ENCODE results near the gene TEKTIP1.
"Not testable (repeated sequence)": the region's sequence is repeated elsewhere in the genome, so short reads cannot be mapped to it uniquely, and the experiment has no call there.

The TEKTIP1 gene

DNA sequence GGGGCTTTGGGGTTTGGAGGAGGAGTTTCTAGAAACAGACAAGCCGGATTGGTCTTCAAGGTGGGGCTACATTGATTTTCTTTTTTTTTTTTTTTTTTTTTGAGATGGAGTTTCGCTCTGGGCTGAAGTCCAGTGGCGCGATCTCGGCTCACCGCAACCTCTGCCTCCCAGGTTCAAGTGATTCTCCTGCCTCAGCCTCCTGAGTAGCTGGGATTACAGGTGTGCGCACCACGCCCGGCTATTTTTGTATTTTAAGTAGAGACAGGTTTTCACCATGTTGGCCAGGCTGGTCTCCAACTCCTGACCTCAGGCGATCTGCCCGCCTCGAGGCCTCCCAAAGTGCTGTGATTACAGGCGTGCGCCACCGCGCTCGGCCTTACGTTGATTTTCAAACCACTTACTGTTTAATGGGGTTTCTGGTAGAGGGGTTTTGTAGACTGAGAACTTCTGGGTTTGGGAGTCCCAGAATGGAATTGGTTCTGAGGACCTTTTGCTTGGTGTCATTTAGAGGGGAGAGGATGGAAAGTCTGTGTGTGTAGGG, 30.8 kb upstream of the TEKTIP1 start:
- DNase-seq = not testable (repeated sequence)

DNA sequence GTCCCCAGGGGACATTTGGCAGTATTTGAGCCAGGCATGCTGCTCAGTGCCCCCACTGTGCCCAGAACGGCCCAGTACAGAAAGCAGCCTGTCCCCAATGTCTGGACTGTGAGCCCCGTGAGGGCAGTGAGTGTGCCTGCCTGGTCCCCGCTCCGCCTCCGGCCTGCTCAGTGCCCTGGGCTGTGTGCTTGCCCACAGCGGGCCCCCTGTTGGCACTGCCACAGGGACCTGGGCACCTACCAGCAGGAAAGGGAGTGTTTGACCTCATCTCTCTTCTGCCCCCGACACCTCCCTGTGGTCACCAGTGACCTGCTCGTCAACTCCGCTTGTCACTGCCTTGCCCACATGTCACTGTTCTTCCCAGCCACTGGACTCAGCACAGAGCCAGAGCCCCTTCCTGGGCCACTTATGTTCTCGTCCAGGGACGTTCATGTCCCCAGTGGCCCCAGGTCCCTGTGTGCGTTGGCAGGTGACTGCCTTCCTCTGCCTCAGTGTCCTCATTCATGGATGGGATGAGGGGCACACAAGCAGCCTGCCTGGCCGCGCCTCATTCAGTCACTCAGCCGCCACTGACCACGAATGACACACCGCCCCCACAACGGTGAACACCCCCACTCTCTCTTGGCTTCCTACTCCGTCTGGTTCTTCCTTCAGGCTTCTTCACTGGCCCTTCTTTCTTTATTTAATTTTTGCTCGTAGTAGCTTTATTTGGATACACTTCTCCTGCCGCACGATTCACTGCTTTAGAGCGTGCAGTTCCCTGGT, 30.0 kb upstream of the TEKTIP1 start:
- no peak for DNase-seq

DNA sequence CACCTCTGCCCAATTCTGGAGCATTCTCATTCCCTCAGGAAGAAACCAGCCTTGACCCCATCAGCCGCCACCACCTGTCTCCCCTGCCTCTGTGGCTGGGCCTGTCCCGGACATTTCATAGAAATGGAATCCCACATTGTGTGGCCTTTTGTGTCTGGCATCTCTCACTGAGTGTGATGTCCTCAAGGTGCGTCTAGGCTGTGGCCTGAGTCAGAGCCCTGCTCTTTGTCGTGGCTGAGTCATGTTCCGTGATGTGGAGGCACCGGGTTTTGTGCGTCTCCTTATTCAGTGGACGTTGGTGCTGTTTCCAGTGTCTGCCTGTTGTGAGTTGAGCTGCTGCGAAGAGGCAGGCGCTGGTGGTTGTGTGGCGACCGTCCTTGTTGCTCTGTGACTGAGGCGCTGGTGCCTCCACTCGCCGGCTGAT, 29.4 kb upstream of the TEKTIP1 start:
- DNase-seq = no peak

DNA sequence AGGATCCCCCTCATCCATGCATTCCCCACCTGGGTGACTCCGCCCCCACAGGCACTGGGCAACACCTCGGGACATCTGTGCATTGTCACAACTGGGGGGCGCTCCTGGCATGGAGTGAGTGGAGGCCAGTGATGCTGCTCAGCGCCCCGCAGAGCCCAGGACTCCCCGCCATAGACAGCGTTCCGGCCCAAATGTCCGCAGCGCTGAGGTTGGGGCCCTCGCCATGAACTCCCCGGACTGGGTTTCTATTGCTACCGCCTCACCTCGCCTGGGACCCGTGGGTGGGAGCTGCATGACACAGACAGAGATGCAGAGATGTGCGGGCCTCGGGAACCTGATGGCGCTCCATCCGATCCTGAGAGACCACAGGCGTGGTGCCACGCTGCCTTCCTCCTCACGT, 28.2 kb upstream of the TEKTIP1 start:
- no peak for DNase-seq

DNA sequence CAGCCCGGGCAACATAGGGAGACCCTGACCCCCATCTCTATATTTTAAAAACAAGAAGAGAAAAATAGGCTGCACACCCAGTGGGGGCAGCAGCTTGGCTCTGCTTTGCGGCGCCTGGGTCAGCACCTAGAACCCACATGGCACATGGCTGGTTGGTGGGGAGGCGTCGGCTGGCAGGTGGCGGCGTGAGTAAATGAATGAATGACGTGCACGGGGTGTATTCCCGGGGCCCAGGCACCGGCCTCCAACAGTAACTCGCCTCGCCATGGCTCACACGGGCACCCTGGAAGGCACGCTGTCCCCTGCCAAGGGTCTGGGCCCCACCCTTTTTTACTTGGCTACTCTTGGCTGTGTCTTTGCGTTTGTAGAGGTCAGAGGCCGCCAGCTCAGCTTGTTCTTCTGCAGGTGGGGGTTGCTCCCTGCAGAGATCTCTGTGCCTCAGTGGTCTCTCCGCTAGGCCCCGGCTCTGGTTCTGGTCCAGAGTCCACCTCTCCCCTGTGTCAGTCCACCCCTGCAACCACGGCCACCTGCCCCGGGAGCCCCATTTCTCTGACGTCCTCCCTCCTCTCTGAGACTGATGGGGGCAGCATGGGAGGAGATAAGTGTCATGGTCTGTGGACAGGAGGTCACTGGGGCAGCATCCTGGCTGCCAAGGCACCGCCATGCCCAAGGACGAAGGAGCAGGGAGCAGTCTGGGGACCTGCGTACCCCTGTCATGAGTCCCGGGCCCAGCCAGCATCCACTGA, 27.3 kb upstream of the TEKTIP1 start:
- no peak for DNase-seq

DNA sequence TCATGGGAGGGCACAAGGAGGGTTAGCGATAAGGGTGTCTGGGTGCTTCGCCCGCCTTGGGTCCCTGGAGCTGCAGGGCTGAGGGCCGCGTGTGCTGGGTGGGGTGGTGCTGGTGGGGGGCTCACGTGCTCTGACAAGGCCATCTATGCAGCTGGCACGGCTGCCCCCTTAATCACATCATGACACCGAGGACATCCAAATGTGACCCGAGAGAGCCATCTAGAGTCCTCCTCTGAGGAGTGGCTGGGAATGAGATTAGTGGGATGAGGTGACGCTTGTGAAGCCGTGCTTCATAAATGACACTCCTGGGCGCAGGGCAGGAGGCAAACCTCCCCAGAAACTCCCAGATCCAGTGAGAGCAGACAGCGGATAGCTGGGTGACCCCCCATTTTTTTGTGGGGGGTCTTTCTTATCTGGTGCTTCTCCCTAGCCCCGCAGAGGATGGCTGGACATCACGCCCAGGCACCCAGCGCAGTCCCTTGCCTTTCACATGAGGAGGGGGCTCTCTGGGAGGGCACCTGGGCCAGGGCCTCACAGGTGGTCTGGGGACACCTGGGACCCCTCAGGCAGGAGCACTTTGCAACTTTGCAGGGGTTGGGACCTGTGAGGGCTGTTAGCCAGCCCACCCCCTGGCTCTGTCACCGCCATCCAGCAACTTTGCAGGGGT, 26.3 kb upstream of the TEKTIP1 start:
- DNase-seq = no peak

DNA sequence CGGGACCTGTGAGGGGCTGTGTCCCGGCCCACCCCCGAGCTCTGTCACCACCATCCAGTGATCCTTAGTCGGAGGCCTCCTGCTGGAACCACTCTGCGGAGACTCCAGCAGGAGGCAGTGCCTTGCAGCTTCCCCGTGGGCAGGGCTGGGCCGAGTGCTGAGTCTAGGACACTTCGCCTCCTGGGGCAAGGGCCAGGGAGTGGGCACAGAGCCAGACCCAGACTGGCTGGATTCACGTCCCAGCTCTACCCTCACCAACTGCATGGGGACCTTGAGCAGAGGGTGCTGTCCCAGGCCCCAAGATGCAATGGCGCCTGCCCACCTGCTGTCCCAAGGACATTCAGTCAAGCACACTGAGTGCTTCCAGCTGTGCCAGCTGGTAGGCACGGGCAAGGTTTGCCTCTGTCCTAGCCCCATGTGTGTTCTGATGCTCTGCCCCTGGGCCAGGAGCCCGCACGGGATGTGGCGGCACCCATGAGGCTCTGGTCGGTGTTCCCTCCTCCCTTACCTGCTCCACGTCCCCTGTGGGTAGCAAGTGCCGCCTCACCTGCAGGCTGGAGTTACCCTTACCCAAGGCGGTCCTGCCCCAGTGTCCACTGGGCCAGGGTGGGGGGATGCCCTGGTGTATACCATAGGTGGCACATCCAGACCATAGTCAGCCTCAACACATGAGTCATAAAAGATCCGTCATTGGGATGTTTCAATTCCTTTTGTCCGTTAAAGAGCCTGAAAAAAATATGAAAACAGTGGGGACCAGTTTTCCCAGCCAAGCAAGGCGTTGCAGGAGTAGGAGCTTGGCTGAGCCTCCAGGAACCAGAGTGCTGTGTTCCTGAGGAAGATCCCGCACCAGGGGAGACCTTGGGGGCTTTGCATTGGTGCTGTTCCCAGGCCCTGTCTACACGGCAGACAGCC, 25.5 kb upstream of the TEKTIP1 start:
- no peak for DNase-seq

DNA sequence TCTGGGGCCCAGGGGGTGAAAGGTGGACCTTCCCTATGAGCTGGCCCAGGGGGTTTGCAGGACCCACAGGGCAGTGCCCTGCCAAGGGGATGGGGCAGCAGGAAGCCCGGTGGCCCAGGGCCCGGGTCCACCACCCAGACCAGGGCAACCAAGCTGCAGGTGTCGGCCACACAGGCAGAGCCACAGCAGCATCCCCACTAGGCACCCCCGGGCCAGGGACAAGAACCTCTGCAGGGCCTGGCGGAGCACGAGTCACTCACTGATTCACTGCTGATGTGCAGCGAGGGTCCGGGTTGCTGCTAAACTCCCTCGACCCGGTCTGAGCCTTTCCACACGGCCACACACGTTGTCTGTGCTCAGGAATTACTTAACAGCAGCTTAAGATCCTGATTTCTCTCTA, 24.0 kb upstream of the TEKTIP1 start:
- no peak for DNase-seq

DNA sequence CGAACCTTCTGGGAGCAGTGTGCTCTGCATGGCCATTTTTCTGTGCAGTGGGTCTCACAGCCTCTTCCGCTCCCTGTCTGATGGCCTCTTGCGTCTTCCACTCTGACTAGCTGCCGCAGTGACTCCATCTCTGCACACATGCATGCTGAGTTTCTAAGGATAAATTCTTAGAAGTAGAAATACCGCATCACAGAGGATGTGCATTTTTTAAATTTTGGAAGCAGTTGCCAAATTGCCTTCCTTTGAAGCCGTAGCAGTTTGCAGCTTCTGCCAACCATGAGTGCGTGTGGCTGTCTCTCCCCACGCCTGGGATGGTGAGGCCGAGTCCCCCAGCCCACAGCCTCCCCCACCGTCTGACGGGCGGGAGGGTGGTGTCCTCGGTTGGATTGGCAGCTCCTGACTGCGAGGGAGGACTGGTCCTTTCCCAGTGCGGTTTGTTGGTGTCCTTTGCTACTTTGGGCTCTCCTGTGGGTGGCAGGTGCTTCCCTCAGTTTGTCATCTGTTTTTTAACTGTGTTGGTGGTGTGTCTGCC, 23.0 kb upstream of the TEKTIP1 start:
- no peak for DNase-seq

DNA sequence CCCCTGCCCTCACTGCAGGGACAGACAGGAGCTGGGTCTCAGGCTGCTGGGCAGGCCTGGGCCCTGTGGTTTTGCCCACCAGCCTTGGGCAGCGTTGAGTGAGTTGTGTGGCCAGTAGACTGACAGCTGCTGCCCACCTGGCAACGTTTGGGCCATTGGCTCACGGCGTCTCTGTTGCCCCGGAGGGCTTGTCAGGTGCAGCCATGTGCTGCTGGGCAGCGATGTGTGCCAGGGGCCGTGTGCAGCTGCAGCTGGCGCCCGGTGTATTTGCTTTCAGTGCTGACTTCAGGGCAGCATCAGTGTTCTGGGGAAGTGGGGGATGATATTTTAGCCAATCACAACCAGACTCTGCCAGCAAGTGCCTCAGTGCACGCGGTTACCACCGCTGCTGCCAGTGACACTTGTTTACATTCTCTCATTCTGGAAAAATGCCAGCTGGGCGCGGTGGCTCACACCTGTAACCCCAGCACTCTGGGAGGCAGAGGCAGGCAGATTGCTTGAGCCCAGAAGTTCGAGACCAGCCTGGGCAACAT, 22.2 kb upstream of the TEKTIP1 start:
- DNase-seq = peak; percentile 51

DNA sequence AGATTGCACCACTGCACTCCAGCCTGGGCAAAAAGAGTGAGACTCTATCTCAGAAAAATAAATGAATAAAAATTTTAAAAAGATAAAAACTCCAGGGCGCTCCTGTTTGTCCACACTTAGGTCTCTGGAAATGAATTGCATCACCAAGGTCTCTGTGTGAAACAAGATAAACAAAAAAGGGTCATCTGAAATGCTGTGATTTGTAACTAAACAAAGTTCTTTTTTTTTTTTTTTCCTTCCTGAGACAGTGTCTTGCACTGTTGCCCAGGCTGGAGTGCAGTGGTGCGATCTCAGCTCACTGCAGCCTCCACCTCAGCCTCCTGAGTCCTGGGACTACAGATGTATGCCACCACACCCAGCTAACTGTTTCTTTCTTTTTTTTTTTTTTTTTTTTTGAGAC, 21.3 kb upstream of the TEKTIP1 start:
- no peak for DNase-seq

DNA sequence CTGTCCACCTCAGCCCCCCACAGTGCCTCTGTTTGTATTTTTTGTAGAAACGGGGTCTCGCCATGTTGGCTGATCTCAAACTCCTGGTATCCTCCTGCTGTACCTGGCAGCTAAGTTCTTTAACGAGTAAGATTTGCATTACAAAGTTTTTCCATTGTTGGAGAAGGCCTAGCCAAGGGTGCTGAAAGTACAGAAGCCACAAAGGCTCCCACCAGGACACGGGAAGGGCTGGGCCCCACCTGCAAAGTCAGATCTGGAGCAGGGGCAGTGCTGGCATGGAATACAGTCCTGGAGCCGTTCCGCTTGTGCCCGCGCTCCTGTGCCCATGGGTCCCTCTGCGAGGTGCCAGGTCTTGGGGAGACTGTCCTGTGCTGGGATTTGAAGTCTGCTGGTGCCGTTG, 20.7 kb upstream of the TEKTIP1 start:
- no peak for DNase-seq

DNA sequence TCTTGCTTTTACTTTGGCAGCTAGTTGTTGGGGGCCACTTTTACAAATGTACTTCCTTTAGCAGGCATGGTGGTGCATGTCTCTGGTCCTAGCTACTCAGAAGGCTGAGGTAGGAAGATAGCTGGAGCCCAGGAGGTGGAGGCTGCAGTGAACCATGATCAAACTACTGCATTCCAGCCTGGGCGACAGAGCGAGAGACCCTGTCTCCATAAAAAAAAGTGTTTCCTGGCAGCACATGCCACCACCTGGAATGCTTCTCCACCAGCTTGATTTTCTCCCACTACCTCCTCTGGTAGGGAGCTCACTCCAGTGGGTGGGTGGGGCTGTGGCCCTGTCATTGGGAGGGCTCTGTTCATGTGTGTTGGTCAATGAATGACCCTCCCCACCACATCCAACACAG, 20.3 kb upstream of the TEKTIP1 start:
- no peak for DNase-seq

DNA sequence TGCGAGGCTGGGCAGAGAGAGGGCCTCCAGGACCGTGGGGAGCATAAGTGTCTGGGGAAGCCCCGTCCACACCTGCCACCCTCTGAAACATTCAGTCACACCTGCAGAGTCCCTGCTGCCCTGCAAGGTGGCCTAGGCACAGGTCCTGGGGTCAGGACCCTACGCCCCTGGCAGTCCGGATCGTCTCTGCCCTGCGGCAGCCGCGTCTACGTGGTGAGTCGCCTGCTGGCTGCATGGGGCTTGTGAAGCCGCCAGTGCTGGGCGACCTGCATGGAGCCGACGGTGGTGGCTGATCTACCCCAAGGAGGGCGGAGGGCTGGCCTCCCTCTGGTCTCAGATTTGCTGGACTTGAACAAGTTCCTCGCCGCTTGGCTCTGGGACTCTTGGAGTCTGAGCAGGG, 19.8 kb upstream of the TEKTIP1 start:
- DNase-seq = no peak

DNA sequence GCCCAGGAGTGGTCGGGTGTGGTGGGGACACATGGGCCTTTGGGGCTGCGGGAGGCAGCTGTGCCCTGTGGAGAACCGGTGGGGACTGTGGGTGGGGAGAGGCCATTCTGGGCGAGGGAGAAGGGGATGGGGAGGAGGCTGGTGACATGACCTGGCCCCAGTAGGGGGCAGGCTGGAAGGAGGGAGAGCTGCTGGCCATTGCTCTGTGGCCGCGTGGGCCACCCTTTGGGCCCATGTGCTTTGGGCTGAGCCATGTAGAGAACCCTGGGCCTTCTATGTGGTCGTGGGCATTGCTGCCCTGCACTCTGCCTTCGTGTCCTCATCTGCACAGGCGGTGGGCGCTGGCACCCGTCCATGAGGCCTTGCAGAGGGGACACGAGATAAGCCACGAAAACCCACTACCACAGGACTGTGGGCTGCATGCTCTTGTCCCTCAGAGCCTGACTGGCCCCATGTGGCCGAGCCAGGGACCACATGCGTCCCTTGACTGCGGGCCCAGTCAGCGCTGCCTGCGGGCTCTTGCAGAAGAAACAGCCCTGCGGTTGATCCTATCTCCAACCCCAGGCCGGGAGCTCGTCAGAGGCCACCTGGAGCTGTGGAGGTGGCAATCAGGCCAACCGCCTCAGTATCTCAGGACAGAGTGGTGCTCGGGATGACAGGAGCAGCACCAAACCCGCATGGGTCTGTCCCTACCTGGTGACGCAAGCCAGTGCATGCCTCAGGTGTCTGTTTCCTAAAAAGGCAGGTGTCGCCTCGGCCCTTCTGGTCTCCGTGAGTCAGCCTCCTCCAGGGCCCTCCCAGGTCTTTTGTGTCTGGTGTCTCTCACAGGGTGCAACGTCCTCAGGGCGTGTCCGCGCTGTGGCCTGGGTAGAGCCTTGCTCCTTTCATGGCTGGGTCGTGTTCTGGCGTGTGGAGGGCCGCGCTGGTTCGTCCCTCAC, 18.5 kb upstream of the TEKTIP1 start:
- DNase-seq = no peak

DNA sequence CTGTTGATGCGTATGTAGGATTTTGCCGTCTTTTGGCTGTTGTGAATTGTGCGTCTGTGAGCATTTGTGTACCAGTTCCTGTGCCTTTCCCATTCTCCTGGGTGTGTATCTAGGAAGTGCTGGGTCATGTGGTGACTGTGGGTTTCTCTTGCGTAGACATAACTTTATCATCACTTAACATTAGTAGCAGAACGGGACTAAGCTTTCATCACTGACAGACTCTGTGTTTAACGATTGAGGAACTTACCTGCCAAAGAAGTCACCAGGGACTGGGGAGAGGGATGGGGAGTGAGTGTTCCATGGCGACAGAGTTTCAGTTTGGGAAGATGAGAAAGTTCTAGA, 17.9 kb upstream of the TEKTIP1 start:
- DNase-seq = no peak

DNA sequence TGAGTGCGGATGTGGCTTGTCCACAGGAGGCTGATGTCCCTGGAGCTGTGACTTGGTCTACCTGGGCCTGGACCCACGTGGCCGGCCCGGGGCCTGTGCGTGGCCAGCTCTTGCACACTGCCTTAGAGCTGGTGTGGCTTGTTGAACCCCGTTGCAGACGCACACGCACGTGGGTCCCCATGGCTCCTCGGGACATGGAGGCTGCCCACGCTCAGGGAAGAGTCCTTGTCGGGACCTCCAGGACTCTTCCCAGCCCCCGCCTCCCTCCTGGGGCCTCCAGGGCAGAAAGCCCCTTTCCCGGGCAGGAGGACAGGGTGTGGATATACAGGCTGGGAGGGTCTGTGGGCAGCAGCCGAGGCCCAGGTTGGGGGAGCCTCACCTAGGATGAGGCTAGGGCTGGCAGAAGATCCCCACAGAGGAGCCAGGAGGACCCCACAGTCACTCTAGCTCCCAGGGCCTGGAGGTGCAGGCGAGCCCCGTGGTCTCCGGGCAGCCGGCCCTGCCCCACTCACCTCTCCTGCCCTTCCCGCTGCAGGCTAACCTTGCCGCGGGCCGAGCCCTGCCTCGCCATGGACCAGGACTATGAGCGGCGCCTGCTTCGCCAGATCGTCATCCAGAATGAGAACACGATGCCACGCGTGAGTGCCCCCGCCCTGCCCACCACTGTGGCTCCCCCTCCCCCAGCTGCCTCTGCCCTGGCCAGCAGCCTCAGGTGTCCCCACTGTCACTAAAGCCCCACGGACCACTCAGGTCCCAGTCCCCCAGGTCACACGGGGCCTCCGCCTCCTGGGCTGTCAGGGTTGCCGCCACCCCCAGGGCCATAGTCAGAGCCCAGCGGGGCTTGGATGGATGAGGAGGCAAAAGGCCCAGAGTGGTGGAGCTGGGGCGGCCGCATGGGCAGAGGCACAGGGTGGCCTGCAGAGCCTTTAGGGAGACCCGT, 16.3 kb upstream of the TEKTIP1 start:
- no peak for DNase-seq

DNA sequence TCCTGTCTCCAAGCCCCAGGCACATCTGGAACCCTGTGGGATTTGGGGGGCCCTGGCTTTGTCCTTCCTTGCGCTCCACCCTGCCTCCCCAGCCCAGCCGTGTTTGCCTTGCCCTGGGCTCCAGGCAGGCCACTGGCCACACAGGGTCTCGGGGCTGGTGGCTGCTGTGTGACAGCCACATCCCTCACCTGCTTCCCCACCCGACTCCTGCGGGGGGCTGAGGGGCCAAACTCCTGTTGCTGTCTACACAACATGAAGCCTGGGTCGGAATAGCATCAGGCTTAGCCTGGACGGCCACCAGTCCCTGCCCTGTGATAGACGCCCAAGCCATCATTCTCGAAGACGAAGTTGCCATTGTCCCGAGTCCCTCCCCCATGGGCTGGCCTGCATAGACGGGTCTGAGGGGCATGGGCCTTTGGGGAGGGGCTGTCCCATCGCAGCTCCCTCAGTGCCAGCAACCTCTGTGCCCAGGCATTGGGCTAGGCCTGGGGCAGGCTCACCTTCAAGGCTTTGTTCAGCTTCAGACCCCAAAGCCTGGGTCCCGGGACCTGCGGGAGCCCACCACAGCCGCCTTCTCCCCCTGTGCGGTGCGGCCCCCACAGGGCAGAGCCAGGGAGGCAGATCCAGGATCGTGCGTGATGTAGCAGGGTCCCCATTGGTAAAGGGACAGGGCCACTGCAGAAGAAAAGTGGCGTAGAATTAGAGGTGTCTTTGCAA, 15.5 kb upstream of the TEKTIP1 start:
- DNase-seq = no peak
